ENCODE data around the gene HCFC1.

- TF ChIP-seq EZH2phosphoT487 (IDR thresholded peaks at IDR 0.05; ENCODE audit: insufficient read depth, low read depth) = no peak
- no peak for TF ChIP-seq EZH2 (IDR thresholded peaks at IDR 0.05; ENCODE audit: insufficient read depth, poor library complexity, severe bottlenecking)
These were observed 32.7 kb upstream of the HCFC1 start for GRCh38 chrX:154004315-154004714.
